CD4-positive, alpha-beta T cell treated with Interleukin-4 for 4 hours (primary cell): ENCODE results near the gene NDUFA11.

ENCODE experiments used
- DNase-seq: peaks from one replicate; pipeline ENCODE4 v3.0.0-alpha.2; 2020

Gene NDUFA11

GRCh38 chr19:5932146-5932545 lies 28.6 kb upstream of the NDUFA11 start:
- no peak for DNase-seq

- DNase-seq, result no peak
Observed at GRCh38 chr19:5931251-5931650, 27.7 kb upstream of the NDUFA11 start.

GRCh38 chr19:5929625-5930024 lies 26.0 kb upstream of the NDUFA11 start:
- no peak for DNase-seq

GRCh38 chr19:5929179-5929578 lies 25.6 kb upstream of the NDUFA11 start:
- no peak for DNase-seq

- DNase-seq, result no peak
Observed at GRCh38 chr19:5927441-5927821, 23.8 kb upstream of the NDUFA11 start.

- DNase-seq, result no peak
Observed at GRCh38 chr19:5926641-5927440, 23.3 kb upstream of the NDUFA11 start.

GRCh38 chr19:5925830-5926427 lies 22.3 kb upstream of the NDUFA11 start:
- no peak for DNase-seq

- no peak for DNase-seq
Observed at GRCh38 chr19:5923356-5923755, 19.8 kb upstream of the NDUFA11 start.

GRCh38 chr19:5922161-5922545 lies 18.6 kb upstream of the NDUFA11 start:
- DNase-seq, result no peak

- DNase-seq, result no peak
Observed at GRCh38 chr19:5921516-5922160, 18.0 kb upstream of the NDUFA11 start.

- no peak for DNase-seq
Observed at GRCh38 chr19:5918463-5919079, 15.0 kb upstream of the NDUFA11 start.

GRCh38 chr19:5917431-5918107 lies 14.0 kb upstream of the NDUFA11 start:
- DNase-seq, result no peak

GRCh38 chr19:5916181-5916708 lies 12.7 kb upstream of the NDUFA11 start:
- no peak for DNase-seq

- DNase-seq, result no peak
Observed at GRCh38 chr19:5915782-5916165, 12.2 kb upstream of the NDUFA11 start.

- DNase-seq, result no peak
Observed at GRCh38 chr19:5914946-5915781, 11.6 kb upstream of the NDUFA11 start.

- DNase-seq, result no peak
Observed at GRCh38 chr19:5914358-5914774, 10.8 kb upstream of the NDUFA11 start.

GRCh38 chr19:5913739-5914357 lies 10.3 kb upstream of the NDUFA11 start, which contains the start of gene CAPS:
CAPS (plus strand) TSS chr19:5914254; CDS start chr19:5914407, 153 bp downstream.
- no peak for DNase-seq

- no peak for DNase-seq
Observed at GRCh38 chr19:5911366-5911765, 7.8 kb upstream of the NDUFA11 start.

GRCh38 chr19:5910638-5910907 lies 7.0 kb upstream of the NDUFA11 start:
- DNase-seq, result no peak

GRCh38 chr19:5908773-5909442 lies 5.3 kb upstream of the NDUFA11 start:
- no peak for DNase-seq

- no peak for DNase-seq
Observed at GRCh38 chr19:5907241-5907640, 3.7 kb upstream of the NDUFA11 start.
